ENCODE measurements around the gene SPEM1. TPM values are rescaled to one million over a fixed set of nuclear protein-coding genes. Genes with fewer than 3 reads are reported as not detected.

SPEM1 gene
- total RNA-seq, 1 donor from 2014 or later, result not detected

- Histone ChIP-seq H3K4me3 (no peak overlapping the region), H3K36me3 (no peaks in the 10 kb centered on the region), H3K9me3 (no peaks in the 10 kb centered on the region), H3K27me3 (ENCODE audit: low read depth) (no peaks in the 10 kb centered on the region), H3K27ac (no peak overlapping the region), H3K4me1 (no peaks in the 10 kb centered on the region)
- TF ChIP-seq CTCF (IDR thresholded peaks at IDR 0.05), result no peak
- ATAC-seq, result no peak
- intact Hi-C loops (cut with DNase I), result no loop called here
- DNase-seq, result no peak
These were observed 8.7 kb upstream of the SPEM1 start for GRCh38 chr17:7411427-7411750.

- H3K4me3 ChIP-seq, result no peak overlapping the region
- DNase-seq (no peak), ATAC-seq (no peak)
- no peak for TF ChIP-seq CTCF (IDR thresholded peaks at IDR 0.05)
- no peaks in the 10 kb centered on the region for H3K9me3 ChIP-seq
- H3K27ac ChIP-seq, result no peak overlapping the region
- intact Hi-C loops (cut with DNase I), result no loop called here
- H3K27me3 ChIP-seq (ENCODE audit: low read depth), result no peaks in the 10 kb centered on the region
- H3K4me1 ChIP-seq, result no peaks in the 10 kb centered on the region
- no peaks in the 10 kb centered on the region for H3K36me3 ChIP-seq
These were observed 6.7 kb upstream of the SPEM1 start for GRCh38 chr17:7413346-7413985.

- no peaks in the 10 kb centered on the region for H3K27me3 ChIP-seq (ENCODE audit: low read depth)
- no peaks in the 10 kb centered on the region for H3K36me3 ChIP-seq
- intact Hi-C loops (cut with DNase I), result no loop called here
- DNase-seq (no peak), ATAC-seq (no peak)
- H3K9me3 ChIP-seq, result no peaks in the 10 kb centered on the region
- no peaks in the 10 kb centered on the region for H3K4me1 ChIP-seq
- H3K27ac ChIP-seq, result no peak overlapping the region
- H3K4me3 ChIP-seq, result no peak overlapping the region
- TF ChIP-seq CTCF (IDR thresholded peaks at IDR 0.05), result no peak
These were observed 5.3 kb upstream of the SPEM1 start for GRCh38 chr17:7414837-7415236.

GRCh38 chr17:7415784-7416183 is 4.3 kb upstream of the SPEM1 start:
- DNase-seq (no peak), ATAC-seq (no peak)
- Histone ChIP-seq H3K27ac (no peak overlapping the region), H3K4me3 (no peak overlapping the region), H3K27me3 (ENCODE audit: low read depth) (no peaks in the 10 kb centered on the region), H3K36me3 (no peaks in the 10 kb centered on the region), H3K9me3 (no peaks in the 10 kb centered on the region), H3K4me1 (no peaks in the 10 kb centered on the region)
- intact Hi-C loops (cut with DNase I), result no loop called here
- no peak for TF ChIP-seq CTCF (IDR thresholded peaks at IDR 0.05)

GRCh38 chr17:7416323-7416722 is 3.8 kb upstream of the SPEM1 start:
- H3K27me3 ChIP-seq (ENCODE audit: low read depth), result no peaks in the 10 kb centered on the region
- no peak overlapping the region for H3K4me3 ChIP-seq
- no peaks in the 10 kb centered on the region for H3K9me3 ChIP-seq
- no peak for TF ChIP-seq CTCF (IDR thresholded peaks at IDR 0.05)
- intact Hi-C loops (cut with DNase I), result no loop called here
- no peak for DNase-seq
- no peaks in the 10 kb centered on the region for H3K36me3 ChIP-seq
- H3K4me1 ChIP-seq, result no peaks in the 10 kb centered on the region
- ATAC-seq, result no peak
- H3K27ac ChIP-seq, result no peak overlapping the region
